Neural crest cell (in vitro differentiated cells): ENCODE data around the gene KCTD6. TPM values are rescaled to one million over a fixed set of nuclear protein-coding genes. Genes with fewer than 3 reads are reported as not detected.

Experiments
- DNase-seq: peaks from one replicate; pipeline ENCODE4 v3.0.0; 2021; ENCODE audit warnings: low read depth, mixed read lengths, low spot score
- H3K27ac Mint-ChIP-seq: one replicate; pipeline ENCODE4 v1.8.0; 2021; ENCODE audit warnings: mild to moderate bottlenecking, mixed read lengths; ENCODE audit not compliant: unreplicated experiment
- H3K27me3 Mint-ChIP-seq: 2 replicates; pipeline ENCODE4 v1.8.0; 2021; ENCODE audit warnings: low read depth, mild to moderate bottlenecking, mixed read lengths
- H3K36me3 Mint-ChIP-seq: 2 replicates; pipeline ENCODE4 v1.8.0; 2021; ENCODE audit warnings: low read depth, mild to moderate bottlenecking, mixed read lengths
- H3K4me1 Mint-ChIP-seq: 2 replicates; pipeline ENCODE4 v1.8.0; 2021; ENCODE audit warnings: mixed read lengths
- H3K4me3 Mint-ChIP-seq: one replicate; pipeline ENCODE4 v1.8.0; 2021; ENCODE audit warnings: mild to moderate bottlenecking, mixed read lengths
- H3K9me3 Mint-ChIP-seq: 2 replicates; pipeline ENCODE4 v1.8.0; 2021; ENCODE audit warnings: mixed read lengths
- CTCF ChIP-seq: fragments of 200-600 bp; sonication (generic); conservative IDR thresholded peaks from 2 replicates; pipeline ENCODE4 v1.5.0; 2021; ENCODE audit warnings: antibody characterized with exemption, mild to moderate bottlenecking
- total RNA-seq: library from RNA; stranded (reverse); gene quantifications from 2 replicates; pipeline ENCODE4 v1.2.1, GENCODE V29; 2021

KCTD6 gene
- total RNA-seq, 1 donor from 2014 or later, result 13.5 TPM

DNA sequence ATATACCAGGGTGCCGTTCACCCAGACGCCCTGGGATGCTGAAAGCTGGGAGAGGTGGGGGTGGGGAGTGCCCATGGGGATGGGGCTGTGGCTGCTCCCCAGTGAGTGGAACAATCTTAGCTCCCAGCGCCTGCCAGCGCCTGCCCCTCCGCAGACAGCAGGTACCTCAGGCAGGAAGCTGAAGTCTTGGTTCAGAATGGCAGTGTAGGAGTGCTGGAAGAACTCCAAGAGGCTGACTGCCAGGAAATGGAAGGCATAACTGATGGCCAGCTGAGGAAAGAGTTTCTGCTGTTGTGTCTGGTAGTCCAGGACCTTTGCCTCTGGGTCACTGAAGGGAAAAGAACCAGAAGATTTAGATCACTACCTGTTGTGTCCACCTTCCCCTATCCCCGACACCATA is 36.7 kb downstream of the KCTD6 start:
- no peaks in the 10 kb centered on the region for H3K27me3 Mint-ChIP-seq
- no peak overlapping the region for H3K4me3 Mint-ChIP-seq
- no peak for TF ChIP-seq CTCF
- H3K4me1 Mint-ChIP-seq, result peaks cover 12% of the 10 kb centered on the region
- no peaks in the 10 kb centered on the region for H3K9me3 Mint-ChIP-seq
- H3K36me3 Mint-ChIP-seq, result no peaks in the 10 kb centered on the region
- no peak overlapping the region for H3K27ac Mint-ChIP-seq
- no peak for DNase-seq

- Mint-ChIP-seq H3K27ac (peak overlapping the region; percentile 57), H3K9me3 (no peaks in the 10 kb centered on the region), H3K27me3 (no peaks in the 10 kb centered on the region), H3K4me3 (no peak overlapping the region), H3K36me3 (no peaks in the 10 kb centered on the region), H3K4me1 (peaks cover 12% of the 10 kb centered on the region)
- peak; percentile 36 for DNase-seq
- TF ChIP-seq CTCF, result peak; percentile 52
These were observed 37.8 kb downstream of the KCTD6 start for GRCh38 chr3:58529516-58530353.

- Mint-ChIP-seq H3K9me3 (no peaks in the 10 kb centered on the region), H3K27ac (no peak overlapping the region), H3K36me3 (no peaks in the 10 kb centered on the region), H3K27me3 (no peaks in the 10 kb centered on the region), H3K4me3 (no peak overlapping the region), H3K4me1 (peaks cover 12% of the 10 kb centered on the region)
- no peak for TF ChIP-seq CTCF
- no peak for DNase-seq
These were observed 38.5 kb downstream of the KCTD6 start for GRCh38 chr3:58530354-58530865.

DNA sequence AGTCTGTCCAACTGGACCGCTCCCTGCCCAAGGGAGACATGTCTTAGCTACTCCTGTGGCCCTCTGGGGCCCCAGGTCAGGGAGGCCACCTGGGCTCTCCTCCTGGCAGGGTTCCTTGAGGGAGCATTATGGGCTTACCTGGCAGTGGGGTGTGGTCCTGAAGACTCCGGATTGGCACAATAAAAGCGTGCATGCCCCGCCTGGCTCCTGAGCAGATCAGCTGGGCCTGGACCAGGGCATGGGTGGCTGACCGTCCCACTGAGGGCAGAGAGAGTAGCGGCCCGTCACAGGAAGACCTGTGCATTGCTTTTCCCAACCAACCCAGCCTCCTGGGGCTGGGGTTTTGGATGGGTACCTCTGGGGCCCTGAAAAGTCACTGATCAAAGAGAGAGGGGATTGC is 39.7 kb downstream of the KCTD6 start:
- Mint-ChIP-seq H3K36me3 (no peaks in the 10 kb centered on the region), H3K27ac (no peak overlapping the region), H3K4me1 (peaks cover 13% of the 10 kb centered on the region), H3K27me3 (no peaks in the 10 kb centered on the region), H3K9me3 (no peaks in the 10 kb centered on the region), H3K4me3 (no peak overlapping the region)
- TF ChIP-seq CTCF, result no peak
- DNase-seq, result no peak

DNA sequence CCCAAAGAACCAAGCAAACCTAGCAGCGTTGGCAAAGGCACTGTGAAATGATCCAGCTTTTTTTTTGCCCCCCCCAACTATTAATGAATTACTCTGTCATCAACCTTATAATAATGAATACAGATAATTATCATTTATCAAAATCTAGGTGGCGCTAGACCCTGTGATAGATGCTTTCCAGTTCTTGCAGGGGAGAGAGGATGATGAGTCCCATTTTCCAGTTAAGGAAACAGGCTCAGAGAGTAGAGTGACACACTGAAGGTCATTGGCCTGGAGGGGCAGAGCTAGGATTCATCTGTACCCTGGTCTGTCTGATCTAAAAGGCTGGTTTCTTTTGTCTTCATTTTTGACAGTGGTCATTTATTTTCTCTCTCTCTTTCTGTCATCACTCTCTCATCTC is 40.1 kb downstream of the KCTD6 start:
- Mint-ChIP-seq H3K36me3 (no peaks in the 10 kb centered on the region), H3K4me3 (no peak overlapping the region), H3K4me1 (peaks cover 17% of the 10 kb centered on the region), H3K27ac (no peak overlapping the region), H3K9me3 (no peaks in the 10 kb centered on the region), H3K27me3 (no peaks in the 10 kb centered on the region)
- no peak for DNase-seq
- TF ChIP-seq CTCF, result no peak
